ENCODE measurements around the gene TAB2. TPM values are rescaled to one million over a fixed set of nuclear protein-coding genes. Genes with fewer than 3 reads are reported as not detected.

TAB2 gene
- total RNA-seq, 1 experiment from 2014 or later = 56.7 TPM

DNA sequence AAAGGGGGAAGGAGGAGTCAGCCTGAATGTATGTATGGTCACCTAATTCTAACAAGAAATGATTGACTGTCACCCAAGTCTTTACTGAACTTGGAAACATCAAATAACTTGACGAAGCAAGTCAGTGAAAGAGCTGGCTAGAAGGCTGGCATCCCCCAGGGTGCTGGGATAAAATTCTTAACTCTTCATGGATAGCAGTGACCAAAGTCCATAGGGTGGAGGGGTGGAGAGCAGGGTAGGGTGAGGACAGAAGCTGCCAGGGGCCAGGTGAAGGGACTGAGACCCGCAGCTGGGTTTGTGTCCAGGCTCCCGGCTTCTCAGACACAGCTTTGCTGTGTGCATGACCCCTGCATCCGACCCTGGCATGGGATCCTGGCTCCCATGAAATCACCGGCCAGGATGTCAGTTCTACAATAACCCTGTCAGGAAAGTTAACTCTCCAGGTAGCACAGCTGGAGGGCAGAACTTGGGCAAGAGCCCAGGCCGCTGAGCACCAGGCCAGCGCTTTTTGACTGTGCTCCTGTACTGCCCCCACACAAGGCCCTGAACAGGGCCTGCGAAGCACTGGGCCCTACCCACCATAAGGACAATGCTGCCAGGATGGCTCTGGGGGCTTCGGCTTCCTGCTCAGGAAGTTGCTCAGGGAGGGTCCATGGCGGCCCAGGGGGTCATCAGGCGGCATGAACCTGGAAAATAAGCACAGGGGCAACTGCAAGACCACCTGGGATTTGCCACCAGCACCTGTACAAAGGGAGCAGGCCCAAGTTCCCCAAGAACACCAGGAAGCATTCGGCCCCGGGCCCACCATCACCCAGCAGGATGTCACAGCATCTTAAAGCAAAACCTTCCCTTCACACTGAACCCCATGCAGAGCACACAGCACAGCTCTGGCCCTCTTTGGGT lies 134.8 kb downstream of the TAB2 start:
- no peak overlapping the region for H3K4me2 ChIP-seq (ENCODE audit: low read length)
- no peak overlapping the region for H2AFZ ChIP-seq (ENCODE audit: low read depth, low read length, poor library complexity, severe bottlenecking)
- RAD21 ChIA-PET (ENCODE audit: low non-redundant PET in 1 of 2, low total read pairs in 2 of 2, uncharacterized antibody in 2 of 2, unreplicated experiment in 2 of 2) = no interaction called here
- DNase-seq (ENCODE audit: low read depth, low spot score) (no peak), ATAC-seq (no peak)
- H3K27me3 ChIP-seq (ENCODE audit: insufficient read depth, low read length) = no peaks in the 10 kb centered on the region
- CTCF ChIA-PET = no interaction called here
- H3K36me3 ChIP-seq (ENCODE audit: control insufficient read depth in 1 of 2, insufficient read depth in 2 of 2, low read length in 2 of 2) = no peaks in the 10 kb centered on the region
- BruUV-seq (replicated peaks) = no TSS peak
- H4K20me1 ChIP-seq (ENCODE audit: insufficient read depth) = no peaks in the 10 kb centered on the region
- H3K9me2 ChIP-seq (ENCODE audit: insufficient read depth) = no peaks in the 10 kb centered on the region
- H3K9ac ChIP-seq (ENCODE audit: low read length) = no peak overlapping the region
- no peak overlapping the region for H3K4me3 ChIP-seq (replicated peaks in 1 of 2; ENCODE audit: low read depth in 1 of 2, low read length in 2 of 2)
- intact Hi-C loops (cut with micrococcal nuclease) = no loop called here
- POLR2A ChIA-PET = no interaction called here
- peaks cover 8 to 10% of the 10 kb centered on the region in 2 experiments; a peak in 3 of 4 replicates for H3K4me1 ChIP-seq (ENCODE audit: control insufficient read depth in 1 of 2, insufficient read depth in 2 of 2, low read length in 2 of 2)
- TF ChIP-seq, protein P1, sequence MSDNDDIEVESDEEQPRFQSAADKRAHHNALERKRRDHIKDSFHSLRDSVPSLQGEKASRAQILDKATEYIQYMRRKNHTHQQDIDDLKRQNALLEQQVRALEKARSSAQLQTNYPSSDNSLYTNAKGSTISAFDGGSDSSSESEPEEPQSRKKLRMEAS (IDR thresholded peaks at IDR 0.05) = no peak
- TF ChIP-seq, protein P2, sequence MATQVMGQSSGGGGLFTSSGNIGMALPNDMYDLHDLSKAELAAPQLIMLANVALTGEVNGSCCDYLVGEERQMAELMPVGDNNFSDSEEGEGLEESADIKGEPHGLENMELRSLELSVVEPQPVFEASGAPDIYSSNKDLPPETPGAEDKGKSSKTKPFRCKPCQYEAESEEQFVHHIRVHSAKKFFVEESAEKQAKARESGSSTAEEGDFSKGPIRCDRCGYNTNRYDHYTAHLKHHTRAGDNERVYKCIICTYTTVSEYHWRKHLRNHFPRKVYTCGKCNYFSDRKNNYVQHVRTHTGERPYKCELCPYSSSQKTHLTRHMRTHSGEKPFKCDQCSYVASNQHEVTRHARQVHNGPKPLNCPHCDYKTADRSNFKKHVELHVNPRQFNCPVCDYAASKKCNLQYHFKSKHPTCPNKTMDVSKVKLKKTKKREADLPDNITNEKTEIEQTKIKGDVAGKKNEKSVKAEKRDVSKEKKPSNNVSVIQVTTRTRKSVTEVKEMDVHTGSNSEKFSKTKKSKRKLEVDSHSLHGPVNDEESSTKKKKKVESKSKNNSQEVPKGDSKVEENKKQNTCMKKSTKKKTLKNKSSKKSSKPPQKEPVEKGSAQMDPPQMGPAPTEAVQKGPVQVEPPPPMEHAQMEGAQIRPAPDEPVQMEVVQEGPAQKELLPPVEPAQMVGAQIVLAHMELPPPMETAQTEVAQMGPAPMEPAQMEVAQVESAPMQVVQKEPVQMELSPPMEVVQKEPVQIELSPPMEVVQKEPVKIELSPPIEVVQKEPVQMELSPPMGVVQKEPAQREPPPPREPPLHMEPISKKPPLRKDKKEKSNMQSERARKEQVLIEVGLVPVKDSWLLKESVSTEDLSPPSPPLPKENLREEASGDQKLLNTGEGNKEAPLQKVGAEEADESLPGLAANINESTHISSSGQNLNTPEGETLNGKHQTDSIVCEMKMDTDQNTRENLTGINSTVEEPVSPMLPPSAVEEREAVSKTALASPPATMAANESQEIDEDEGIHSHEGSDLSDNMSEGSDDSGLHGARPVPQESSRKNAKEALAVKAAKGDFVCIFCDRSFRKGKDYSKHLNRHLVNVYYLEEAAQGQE (IDR thresholded peaks at IDR 0.05; ENCODE audit: low read depth) = no peak
- TF ChIP-seq TCF7L2 (IDR thresholded peaks at IDR 0.05; ENCODE audit: borderline replicate concordance, extremely low read depth, insufficient read depth, insufficient read length) (no peak), CEBPB (IDR thresholded peaks at IDR 0.05; ENCODE audit: low read depth) (no peak), JUND (IDR thresholded peaks at IDR 0.05) (no peak), EZH2phosphoT487 (IDR thresholded peaks at IDR 0.05; ENCODE audit: borderline replicate concordance) (no peak)
- no peak overlapping the region for H3K27ac ChIP-seq (ENCODE audit: low read depth, low read length)
- no peaks in the 10 kb centered on the region for H3K9me3 ChIP-seq (ENCODE audit: control insufficient read depth in 1 of 2, insufficient read depth in 1 of 2, low read depth in 1 of 2, low read length in 2 of 2)
- no peaks in the 10 kb centered on the region for H3K79me2 ChIP-seq (ENCODE audit: insufficient read depth, low read length)

All from HCT116 (cell line).